ENCODE measurements around the gene PIK3C2B.

DNA sequence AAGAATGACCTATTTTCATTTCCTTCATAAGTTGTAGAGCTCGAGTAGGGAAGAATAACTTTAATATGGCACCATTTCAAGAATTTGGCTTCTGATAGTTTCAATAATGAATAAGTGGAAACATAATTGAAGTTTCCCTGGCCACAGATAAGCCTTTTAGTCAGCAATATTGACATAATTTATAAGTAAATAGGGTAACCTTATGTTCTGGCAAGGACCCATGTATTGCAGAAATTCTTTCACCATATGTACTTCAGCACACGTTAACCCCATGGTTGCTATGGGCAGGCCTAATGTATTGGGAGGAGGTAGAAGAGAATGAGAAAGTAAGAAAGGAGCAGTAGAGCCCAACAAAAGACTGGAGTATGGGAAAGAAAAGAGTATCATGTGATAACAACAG is 47.0 kb upstream of the PIK3C2B start:
- no peak for TF ChIP-seq POLR2A (IDR thresholded peaks at IDR 0.05)
- TF ChIP-seq, protein P1, sequence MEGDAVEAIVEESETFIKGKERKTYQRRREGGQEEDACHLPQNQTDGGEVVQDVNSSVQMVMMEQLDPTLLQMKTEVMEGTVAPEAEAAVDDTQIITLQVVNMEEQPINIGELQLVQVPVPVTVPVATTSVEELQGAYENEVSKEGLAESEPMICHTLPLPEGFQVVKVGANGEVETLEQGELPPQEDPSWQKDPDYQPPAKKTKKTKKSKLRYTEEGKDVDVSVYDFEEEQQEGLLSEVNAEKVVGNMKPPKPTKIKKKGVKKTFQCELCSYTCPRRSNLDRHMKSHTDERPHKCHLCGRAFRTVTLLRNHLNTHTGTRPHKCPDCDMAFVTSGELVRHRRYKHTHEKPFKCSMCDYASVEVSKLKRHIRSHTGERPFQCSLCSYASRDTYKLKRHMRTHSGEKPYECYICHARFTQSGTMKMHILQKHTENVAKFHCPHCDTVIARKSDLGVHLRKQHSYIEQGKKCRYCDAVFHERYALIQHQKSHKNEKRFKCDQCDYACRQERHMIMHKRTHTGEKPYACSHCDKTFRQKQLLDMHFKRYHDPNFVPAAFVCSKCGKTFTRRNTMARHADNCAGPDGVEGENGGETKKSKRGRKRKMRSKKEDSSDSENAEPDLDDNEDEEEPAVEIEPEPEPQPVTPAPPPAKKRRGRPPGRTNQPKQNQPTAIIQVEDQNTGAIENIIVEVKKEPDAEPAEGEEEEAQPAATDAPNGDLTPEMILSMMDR (IDR thresholded peaks at IDR 0.05): no peak

Data from transverse colon (tissue), 3 donors.